ENCODE data around the gene DDA1.

Gene DDA1

DNA sequence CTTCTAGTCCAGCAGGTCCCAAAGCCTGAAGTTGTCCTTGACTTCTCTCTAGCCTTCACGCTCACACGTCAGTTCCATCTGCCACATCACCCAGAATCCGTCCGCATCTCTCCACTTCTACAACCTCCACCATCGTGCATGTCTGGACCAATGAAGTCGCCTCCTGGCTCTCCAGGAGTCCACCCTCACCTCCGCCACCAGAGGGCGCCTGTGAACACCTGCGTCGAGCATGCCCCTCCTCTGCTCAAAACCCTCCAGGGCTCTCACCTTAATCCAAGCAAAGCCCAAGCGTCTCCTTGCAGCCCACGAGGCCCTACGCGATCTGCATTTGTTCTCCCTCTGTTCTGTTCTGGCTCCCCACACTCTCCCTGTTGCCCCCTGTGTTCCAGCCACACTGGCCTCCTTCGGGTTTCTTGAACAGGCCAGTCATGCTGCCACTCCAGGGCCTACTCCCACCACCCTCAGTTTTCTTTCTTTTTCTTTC lies 48.5 kb upstream of the DDA1 start (continued):
- TF ChIP-seq, protein P1, sequence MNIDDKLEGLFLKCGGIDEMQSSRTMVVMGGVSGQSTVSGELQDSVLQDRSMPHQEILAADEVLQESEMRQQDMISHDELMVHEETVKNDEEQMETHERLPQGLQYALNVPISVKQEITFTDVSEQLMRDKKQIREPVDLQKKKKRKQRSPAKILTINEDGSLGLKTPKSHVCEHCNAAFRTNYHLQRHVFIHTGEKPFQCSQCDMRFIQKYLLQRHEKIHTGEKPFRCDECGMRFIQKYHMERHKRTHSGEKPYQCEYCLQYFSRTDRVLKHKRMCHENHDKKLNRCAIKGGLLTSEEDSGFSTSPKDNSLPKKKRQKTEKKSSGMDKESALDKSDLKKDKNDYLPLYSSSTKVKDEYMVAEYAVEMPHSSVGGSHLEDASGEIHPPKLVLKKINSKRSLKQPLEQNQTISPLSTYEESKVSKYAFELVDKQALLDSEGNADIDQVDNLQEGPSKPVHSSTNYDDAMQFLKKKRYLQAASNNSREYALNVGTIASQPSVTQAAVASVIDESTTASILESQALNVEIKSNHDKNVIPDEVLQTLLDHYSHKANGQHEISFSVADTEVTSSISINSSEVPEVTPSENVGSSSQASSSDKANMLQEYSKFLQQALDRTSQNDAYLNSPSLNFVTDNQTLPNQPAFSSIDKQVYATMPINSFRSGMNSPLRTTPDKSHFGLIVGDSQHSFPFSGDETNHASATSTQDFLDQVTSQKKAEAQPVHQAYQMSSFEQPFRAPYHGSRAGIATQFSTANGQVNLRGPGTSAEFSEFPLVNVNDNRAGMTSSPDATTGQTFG (tag by site-specific recombination; IDR thresholded peaks at IDR 0.05; ENCODE audit: borderline replicate concordance): no peak
- TF ChIP-seq RBAK (tag by site-specific recombination; IDR thresholded peaks at IDR 0.05): no peak
- no peak for TF ChIP-seq SP2 (tag by site-specific recombination; IDR thresholded peaks at IDR 0.05)
- TF ChIP-seq, protein P2, sequence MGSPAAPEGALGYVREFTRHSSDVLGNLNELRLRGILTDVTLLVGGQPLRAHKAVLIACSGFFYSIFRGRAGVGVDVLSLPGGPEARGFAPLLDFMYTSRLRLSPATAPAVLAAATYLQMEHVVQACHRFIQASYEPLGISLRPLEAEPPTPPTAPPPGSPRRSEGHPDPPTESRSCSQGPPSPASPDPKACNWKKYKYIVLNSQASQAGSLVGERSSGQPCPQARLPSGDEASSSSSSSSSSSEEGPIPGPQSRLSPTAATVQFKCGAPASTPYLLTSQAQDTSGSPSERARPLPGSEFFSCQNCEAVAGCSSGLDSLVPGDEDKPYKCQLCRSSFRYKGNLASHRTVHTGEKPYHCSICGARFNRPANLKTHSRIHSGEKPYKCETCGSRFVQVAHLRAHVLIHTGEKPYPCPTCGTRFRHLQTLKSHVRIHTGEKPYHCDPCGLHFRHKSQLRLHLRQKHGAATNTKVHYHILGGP (tag by site-specific recombination; IDR thresholded peaks at IDR 0.05): no peak
- no peak for TF ChIP-seq ZNF596 (tag by site-specific recombination; IDR thresholded peaks at IDR 0.05)
- TF ChIP-seq ZNF624 (tag by site-specific recombination; IDR thresholded peaks at IDR 0.05): no peak
- TF ChIP-seq ZNF529 (tag by site-specific recombination; IDR thresholded peaks at IDR 0.05; ENCODE audit: insufficient replicate concordance): no peak
- no peak for TF ChIP-seq SCRT2 (tag by site-specific recombination; IDR thresholded peaks at IDR 0.05)
- TF ChIP-seq YY2 (tag by site-specific recombination; IDR thresholded peaks at IDR 0.05): no peak
- no peak for TF ChIP-seq ZNF324 (tag by site-specific recombination; IDR thresholded peaks at IDR 0.05)
- TF ChIP-seq, protein P3, sequence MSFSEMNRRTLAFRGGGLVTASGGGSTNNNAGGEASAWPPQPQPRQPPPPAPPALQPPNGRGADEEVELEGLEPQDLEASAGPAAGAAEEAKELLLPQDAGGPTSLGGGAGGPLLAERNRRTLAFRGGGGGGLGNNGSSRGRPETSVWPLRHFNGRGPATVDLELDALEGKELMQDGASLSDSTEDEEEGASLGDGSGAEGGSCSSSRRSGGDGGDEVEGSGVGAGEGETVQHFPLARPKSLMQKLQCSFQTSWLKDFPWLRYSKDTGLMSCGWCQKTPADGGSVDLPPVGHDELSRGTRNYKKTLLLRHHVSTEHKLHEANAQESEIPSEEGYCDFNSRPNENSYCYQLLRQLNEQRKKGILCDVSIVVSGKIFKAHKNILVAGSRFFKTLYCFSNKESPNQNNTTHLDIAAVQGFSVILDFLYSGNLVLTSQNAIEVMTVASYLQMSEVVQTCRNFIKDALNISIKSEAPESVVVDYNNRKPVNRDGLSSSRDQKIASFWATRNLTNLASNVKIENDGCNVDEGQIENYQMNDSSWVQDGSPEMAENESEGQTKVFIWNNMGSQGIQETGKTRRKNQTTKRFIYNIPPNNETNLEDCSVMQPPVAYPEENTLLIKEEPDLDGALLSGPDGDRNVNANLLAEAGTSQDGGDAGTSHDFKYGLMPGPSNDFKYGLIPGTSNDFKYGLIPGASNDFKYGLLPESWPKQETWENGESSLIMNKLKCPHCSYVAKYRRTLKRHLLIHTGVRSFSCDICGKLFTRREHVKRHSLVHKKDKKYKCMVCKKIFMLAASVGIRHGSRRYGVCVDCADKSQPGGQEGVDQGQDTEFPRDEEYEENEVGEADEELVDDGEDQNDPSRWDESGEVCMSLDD (tag by site-specific recombination; IDR thresholded peaks at IDR 0.05): no peak
- TF ChIP-seq ZNF658 (tag by site-specific recombination; IDR thresholded peaks at IDR 0.05): no peak
- TF ChIP-seq, protein P4, sequence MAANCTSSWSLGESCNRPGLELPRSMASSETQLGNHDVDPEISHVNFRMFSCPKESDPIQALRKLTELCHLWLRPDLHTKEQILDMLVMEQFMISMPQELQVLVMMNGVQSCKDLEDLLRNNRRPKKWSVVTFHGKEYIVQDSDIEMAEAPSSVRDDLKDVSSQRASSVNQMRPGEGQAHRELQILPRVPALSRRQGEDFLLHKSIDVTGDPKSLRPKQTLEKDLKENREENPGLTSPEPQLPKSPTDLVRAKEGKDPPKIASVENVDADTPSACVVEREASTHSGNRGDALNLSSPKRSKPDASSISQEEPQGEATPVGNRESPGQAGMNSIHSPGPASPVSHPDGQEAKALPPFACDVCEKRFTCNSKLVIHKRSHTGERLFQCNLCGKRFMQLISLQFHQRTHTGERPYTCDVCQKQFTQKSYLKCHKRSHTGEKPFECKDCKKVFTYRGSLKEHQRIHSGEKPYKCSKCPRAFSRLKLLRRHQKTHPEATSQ (tag by site-specific recombination; IDR thresholded peaks at IDR 0.05): 0 out of 2 replicates have a peak, but pooled peaks have one; percentile 10
- no peak for TF ChIP-seq ZNF843 (tag by site-specific recombination; IDR thresholded peaks at IDR 0.05)
- TF ChIP-seq, protein P5, sequence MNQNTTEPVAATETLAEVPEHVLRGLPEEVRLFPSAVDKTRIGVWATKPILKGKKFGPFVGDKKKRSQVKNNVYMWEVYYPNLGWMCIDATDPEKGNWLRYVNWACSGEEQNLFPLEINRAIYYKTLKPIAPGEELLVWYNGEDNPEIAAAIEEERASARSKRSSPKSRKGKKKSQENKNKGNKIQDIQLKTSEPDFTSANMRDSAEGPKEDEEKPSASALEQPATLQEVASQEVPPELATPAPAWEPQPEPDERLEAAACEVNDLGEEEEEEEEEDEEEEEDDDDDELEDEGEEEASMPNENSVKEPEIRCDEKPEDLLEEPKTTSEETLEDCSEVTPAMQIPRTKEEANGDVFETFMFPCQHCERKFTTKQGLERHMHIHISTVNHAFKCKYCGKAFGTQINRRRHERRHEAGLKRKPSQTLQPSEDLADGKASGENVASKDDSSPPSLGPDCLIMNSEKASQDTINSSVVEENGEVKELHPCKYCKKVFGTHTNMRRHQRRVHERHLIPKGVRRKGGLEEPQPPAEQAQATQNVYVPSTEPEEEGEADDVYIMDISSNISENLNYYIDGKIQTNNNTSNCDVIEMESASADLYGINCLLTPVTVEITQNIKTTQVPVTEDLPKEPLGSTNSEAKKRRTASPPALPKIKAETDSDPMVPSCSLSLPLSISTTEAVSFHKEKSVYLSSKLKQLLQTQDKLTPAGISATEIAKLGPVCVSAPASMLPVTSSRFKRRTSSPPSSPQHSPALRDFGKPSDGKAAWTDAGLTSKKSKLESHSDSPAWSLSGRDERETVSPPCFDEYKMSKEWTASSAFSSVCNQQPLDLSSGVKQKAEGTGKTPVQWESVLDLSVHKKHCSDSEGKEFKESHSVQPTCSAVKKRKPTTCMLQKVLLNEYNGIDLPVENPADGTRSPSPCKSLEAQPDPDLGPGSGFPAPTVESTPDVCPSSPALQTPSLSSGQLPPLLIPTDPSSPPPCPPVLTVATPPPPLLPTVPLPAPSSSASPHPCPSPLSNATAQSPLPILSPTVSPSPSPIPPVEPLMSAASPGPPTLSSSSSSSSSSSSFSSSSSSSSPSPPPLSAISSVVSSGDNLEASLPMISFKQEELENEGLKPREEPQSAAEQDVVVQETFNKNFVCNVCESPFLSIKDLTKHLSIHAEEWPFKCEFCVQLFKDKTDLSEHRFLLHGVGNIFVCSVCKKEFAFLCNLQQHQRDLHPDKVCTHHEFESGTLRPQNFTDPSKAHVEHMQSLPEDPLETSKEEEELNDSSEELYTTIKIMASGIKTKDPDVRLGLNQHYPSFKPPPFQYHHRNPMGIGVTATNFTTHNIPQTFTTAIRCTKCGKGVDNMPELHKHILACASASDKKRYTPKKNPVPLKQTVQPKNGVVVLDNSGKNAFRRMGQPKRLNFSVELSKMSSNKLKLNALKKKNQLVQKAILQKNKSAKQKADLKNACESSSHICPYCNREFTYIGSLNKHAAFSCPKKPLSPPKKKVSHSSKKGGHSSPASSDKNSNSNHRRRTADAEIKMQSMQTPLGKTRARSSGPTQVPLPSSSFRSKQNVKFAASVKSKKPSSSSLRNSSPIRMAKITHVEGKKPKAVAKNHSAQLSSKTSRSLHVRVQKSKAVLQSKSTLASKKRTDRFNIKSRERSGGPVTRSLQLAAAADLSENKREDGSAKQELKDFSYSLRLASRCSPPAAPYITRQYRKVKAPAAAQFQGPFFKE (tag by site-specific recombination; IDR thresholded peaks at IDR 0.05; ENCODE audit: borderline replicate concordance): no peak
- TF ChIP-seq ZSCAN16 (tag by site-specific recombination; IDR thresholded peaks at IDR 0.05): no peak
- TF ChIP-seq ZNF24 (tag by site-specific recombination; IDR thresholded peaks at IDR 0.05): no peak
- no peak for TF ChIP-seq ZNF623 (tag by site-specific recombination; IDR thresholded peaks at IDR 0.05)
- TF ChIP-seq ZXDB (tag by site-specific recombination; IDR thresholded peaks at IDR 0.05): peak; percentile 26; the same call in 1 of the 2 replicates
- TF ChIP-seq ZNF121 (tag by site-specific recombination; IDR thresholded peaks at IDR 0.05): no peak
- TF ChIP-seq KLF1 (tag by site-specific recombination; IDR thresholded peaks at IDR 0.05): no peak
- no peak for TF ChIP-seq ZNF561 (tag by site-specific recombination; IDR thresholded peaks at IDR 0.05; ENCODE audit: borderline replicate concordance)
- TF ChIP-seq ZFP41 (tag by site-specific recombination; IDR thresholded peaks at IDR 0.05; ENCODE audit: borderline replicate concordance): no peak
- TF ChIP-seq, protein P6, sequence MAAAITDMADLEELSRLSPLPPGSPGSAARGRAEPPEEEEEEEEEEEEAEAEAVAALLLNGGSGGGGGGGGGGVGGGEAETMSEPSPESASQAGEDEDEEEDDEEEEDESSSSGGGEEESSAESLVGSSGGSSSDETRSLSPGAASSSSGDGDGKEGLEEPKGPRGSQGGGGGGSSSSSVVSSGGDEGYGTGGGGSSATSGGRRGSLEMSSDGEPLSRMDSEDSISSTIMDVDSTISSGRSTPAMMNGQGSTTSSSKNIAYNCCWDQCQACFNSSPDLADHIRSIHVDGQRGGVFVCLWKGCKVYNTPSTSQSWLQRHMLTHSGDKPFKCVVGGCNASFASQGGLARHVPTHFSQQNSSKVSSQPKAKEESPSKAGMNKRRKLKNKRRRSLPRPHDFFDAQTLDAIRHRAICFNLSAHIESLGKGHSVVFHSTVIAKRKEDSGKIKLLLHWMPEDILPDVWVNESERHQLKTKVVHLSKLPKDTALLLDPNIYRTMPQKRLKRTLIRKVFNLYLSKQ (tag by site-specific recombination; IDR thresholded peaks at IDR 0.05; ENCODE audit: borderline replicate concordance): no peak
- TF ChIP-seq ZNF341 (tag by site-specific recombination; IDR thresholded peaks at IDR 0.05; ENCODE audit: low read depth): no peak
- no peak for TF ChIP-seq ZNF169 (tag by site-specific recombination; IDR thresholded peaks at IDR 0.05)

All from HEK293 (cell line).